Measurements from ENCODE around the gene DCAF5. TPM values are rescaled to one million over a fixed set of nuclear protein-coding genes. Genes with fewer than 3 reads are reported as not detected.

Gene DCAF5
- total and polyA plus RNA-seq, 2 donors (not counting 1 experiment from before 2014, with no cell fraction given) = 62.2 to 65.5 TPM

DNA sequence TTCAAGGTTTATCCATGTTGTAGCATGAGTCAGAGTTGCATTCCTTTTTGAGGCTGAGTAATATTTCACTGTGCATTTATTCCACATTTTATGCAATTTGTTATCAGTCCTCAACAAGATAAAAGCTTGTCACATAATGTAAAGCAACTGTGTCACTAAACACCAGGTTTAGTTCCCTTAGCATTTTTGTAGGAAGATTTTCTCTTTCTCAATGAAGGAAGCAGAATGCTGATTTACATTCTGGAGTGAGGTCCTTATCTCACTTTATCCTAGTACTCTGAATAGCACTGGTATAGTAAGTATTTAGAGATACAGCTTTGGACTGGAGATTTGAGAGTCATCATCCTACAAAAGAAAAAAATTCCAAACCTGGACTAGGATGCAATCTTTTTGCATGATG is 28.6 kb upstream of the DCAF5 start:
- no peaks in the 10 kb centered on the region for H3K36me3 ChIP-seq (replicated peaks in 1 of 2; ENCODE audit: control extremely low read depth in 1 of 2, control insufficient read depth in 1 of 2, extremely low read depth in 1 of 2, insufficient read depth in 2 of 2, low read length in 1 of 2)
- no peaks in the 10 kb centered on the region for H4K20me1 ChIP-seq (ENCODE audit: control insufficient read depth, insufficient read depth, low read length, poor library complexity, severe bottlenecking)
- no peak for DNase-seq
- Mint-ChIP-seq H3K9me3 (ENCODE audit: insufficient read depth) (no peaks in the 10 kb centered on the region), H3K4me1 (no peaks in the 10 kb centered on the region), H3K4me3 (no peak overlapping the region), H3K27me3 (peaks cover 27% of the 10 kb centered on the region), H3K27ac (no peak overlapping the region)
- no peaks in the 10 kb centered on the region for H3K79me2 ChIP-seq (ENCODE audit: control insufficient read depth, insufficient read depth, low read length)
- H3K27ac ChIP-seq (ENCODE audit: low read length in 2 of 2) = no peak overlapping the region
- H3K27me3 ChIP-seq (replicated peaks in 1 of 4; ENCODE audit: control extremely low read depth in 1 of 4, control insufficient read depth in 3 of 4, insufficient read depth in 4 of 4, low read length in 3 of 4) = peaks cover 0 to 6% (median 1%) of the 10 kb centered on the region in 4 experiments
- H3K9ac ChIP-seq (ENCODE audit: low read length) = no peak overlapping the region
- TF ChIP-seq, protein P1, sequence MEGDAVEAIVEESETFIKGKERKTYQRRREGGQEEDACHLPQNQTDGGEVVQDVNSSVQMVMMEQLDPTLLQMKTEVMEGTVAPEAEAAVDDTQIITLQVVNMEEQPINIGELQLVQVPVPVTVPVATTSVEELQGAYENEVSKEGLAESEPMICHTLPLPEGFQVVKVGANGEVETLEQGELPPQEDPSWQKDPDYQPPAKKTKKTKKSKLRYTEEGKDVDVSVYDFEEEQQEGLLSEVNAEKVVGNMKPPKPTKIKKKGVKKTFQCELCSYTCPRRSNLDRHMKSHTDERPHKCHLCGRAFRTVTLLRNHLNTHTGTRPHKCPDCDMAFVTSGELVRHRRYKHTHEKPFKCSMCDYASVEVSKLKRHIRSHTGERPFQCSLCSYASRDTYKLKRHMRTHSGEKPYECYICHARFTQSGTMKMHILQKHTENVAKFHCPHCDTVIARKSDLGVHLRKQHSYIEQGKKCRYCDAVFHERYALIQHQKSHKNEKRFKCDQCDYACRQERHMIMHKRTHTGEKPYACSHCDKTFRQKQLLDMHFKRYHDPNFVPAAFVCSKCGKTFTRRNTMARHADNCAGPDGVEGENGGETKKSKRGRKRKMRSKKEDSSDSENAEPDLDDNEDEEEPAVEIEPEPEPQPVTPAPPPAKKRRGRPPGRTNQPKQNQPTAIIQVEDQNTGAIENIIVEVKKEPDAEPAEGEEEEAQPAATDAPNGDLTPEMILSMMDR (IDR thresholded peaks at IDR 0.05) = no peak
- no peak for TF ChIP-seq EZH2 (IDR thresholded peaks at IDR 0.05; ENCODE audit: borderline replicate concordance, insufficient read depth, low read depth, low read length, poor library complexity, severe bottlenecking)
- ChIA-PET POLR2A (interaction anchor here (0.7 kb wide), 1 partner anchor 28 kb away, joined by 3 read pairs; no protein-coding TSS in a partner anchor), CTCF (interaction anchor here (0.7 kb wide), 1 partner anchor 371 kb away, joined by 6 read pairs; no protein-coding TSS in a partner anchor)
- H3K4me2 ChIP-seq (replicated peaks; ENCODE audit: low read depth, low read length, poor library complexity, severe bottlenecking) = no peak overlapping the region
- intact Hi-C loops (cut with micrococcal nuclease) = no loop called here
- H3K4me3 ChIP-seq (ENCODE audit: control extremely low read depth in 1 of 5, extremely low read depth in 1 of 5, insufficient read depth in 1 of 5, low read depth in 2 of 5, low read length in 4 of 5) = no peak overlapping the region
- H3K9me3 ChIP-seq (ENCODE audit: control extremely low read depth in 1 of 3, control insufficient read depth in 2 of 3, insufficient read depth in 1 of 3, low read length in 2 of 3) = no peaks in the 10 kb centered on the region
- no peak overlapping the region for H2AFZ ChIP-seq (ENCODE audit: insufficient read depth, low read depth, low read length, poor library complexity, severe bottlenecking)
- no peak for ATAC-seq (ENCODE audit: low read depth)
- no peaks in the 10 kb centered on the region for H3K4me1 ChIP-seq (ENCODE audit: control insufficient read depth in 2 of 2, insufficient read depth in 2 of 2, low read length in 2 of 2)

DNA sequence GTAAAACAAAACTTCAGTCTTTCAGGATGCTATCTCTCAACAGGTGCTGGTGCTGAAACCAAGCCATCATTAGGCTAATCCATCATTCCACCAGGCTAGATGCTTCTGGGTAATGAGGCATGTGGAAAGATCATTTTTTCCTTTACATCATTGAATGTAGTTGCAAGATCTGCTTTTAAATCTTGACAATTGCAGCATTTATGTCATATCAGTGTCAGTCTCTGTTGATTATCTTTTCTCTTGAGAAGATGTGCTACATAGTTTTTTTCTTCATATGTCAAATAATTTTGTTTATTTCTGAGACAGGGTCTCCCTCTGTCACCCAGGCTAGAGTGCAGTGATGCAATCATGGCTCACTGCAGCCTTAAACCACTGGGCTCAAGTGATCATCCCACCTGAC is 22.2 kb upstream of the DCAF5 start:
- DNase-seq (no peak), ATAC-seq (ENCODE audit: low read depth) (no peak)
- no peak overlapping the region for H2AFZ ChIP-seq (ENCODE audit: insufficient read depth, low read depth, low read length, poor library complexity, severe bottlenecking)
- Mint-ChIP-seq H3K9me3 (ENCODE audit: insufficient read depth) (no peaks in the 10 kb centered on the region), H3K27ac (no peak overlapping the region), H3K27me3 (peaks cover 26% of the 10 kb centered on the region), H3K4me1 (no peaks in the 10 kb centered on the region), H3K4me3 (no peak overlapping the region)
- H3K4me2 ChIP-seq (replicated peaks; ENCODE audit: low read depth, low read length, poor library complexity, severe bottlenecking) = no peak overlapping the region
- H3K4me3 ChIP-seq (ENCODE audit: control extremely low read depth in 1 of 5, extremely low read depth in 1 of 5, insufficient read depth in 1 of 5, low read depth in 2 of 5, low read length in 4 of 5) = no peak overlapping the region
- TF ChIP-seq, protein P1 (IDR thresholded peaks at IDR 0.05) = no peak
- no peak for TF ChIP-seq EZH2 (IDR thresholded peaks at IDR 0.05; ENCODE audit: borderline replicate concordance, insufficient read depth, low read depth, low read length, poor library complexity, severe bottlenecking)
- no peak overlapping the region for H3K27ac ChIP-seq (ENCODE audit: low read length in 2 of 2)
- intact Hi-C loops (cut with micrococcal nuclease) = no loop called here
- peaks cover 0 to 5% (median 0%) of the 10 kb centered on the region in 3 donors for H3K9me3 ChIP-seq (ENCODE audit: control extremely low read depth in 1 of 3, control insufficient read depth in 2 of 3, insufficient read depth in 1 of 3, low read length in 2 of 3)
- H3K79me2 ChIP-seq (ENCODE audit: control insufficient read depth, insufficient read depth, low read length) = no peaks in the 10 kb centered on the region
- H3K27me3 ChIP-seq (replicated peaks in 1 of 4; ENCODE audit: control extremely low read depth in 1 of 4, control insufficient read depth in 3 of 4, insufficient read depth in 4 of 4, low read length in 3 of 4) = peaks cover 0 to 8% (median 2%) of the 10 kb centered on the region in 4 experiments
- ChIA-PET CTCF (interaction anchor here (0.6 kb wide), 1 partner anchor 18 kb away, joined by 3 read pairs; no protein-coding TSS in a partner anchor), POLR2A (no interaction called here)
- H3K9ac ChIP-seq (ENCODE audit: low read length) = no peak overlapping the region
- H3K36me3 ChIP-seq (replicated peaks in 1 of 2; ENCODE audit: control extremely low read depth in 1 of 2, control insufficient read depth in 1 of 2, extremely low read depth in 1 of 2, insufficient read depth in 2 of 2, low read length in 1 of 2) = no peaks in the 10 kb centered on the region
- no peaks in the 10 kb centered on the region for H4K20me1 ChIP-seq (ENCODE audit: control insufficient read depth, insufficient read depth, low read length, poor library complexity, severe bottlenecking)
- H3K4me1 ChIP-seq (ENCODE audit: control insufficient read depth in 2 of 2, insufficient read depth in 2 of 2, low read length in 2 of 2) = no peaks in the 10 kb centered on the region

Measured in B cell (primary cell).